GM19397 (cell line): ENCODE results near the gene RAB15.

Experiments used
- ATAC-seq: cut with Tn5 transposase; IDR thresholded peaks from one replicate; pipeline ENCODE4 v1.9.1; 2021; ENCODE audit warnings: mild to moderate bottlenecking, moderate library complexity; ENCODE audit not compliant: unreplicated experiment

RAB15 gene

DNA sequence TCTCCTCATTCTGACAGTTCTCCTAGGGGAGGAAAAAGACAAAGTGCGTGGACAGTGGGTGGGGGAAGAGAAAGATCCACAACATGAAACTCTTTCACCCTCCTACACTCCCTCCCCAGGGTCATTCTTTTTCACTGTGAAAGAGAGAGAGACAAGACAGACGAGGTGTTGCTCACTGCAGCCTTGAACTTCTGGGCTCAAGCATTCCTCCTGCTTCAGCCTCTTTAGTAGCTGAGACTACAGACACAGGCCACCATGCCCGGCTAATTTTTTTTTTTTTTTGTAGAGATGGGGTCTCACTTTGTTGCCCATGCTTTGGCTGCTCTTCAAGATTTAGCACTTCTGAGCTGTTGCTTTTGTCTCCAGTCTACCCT, 32.3 kb downstream of the RAB15 start:
- no peak for ATAC-seq

DNA sequence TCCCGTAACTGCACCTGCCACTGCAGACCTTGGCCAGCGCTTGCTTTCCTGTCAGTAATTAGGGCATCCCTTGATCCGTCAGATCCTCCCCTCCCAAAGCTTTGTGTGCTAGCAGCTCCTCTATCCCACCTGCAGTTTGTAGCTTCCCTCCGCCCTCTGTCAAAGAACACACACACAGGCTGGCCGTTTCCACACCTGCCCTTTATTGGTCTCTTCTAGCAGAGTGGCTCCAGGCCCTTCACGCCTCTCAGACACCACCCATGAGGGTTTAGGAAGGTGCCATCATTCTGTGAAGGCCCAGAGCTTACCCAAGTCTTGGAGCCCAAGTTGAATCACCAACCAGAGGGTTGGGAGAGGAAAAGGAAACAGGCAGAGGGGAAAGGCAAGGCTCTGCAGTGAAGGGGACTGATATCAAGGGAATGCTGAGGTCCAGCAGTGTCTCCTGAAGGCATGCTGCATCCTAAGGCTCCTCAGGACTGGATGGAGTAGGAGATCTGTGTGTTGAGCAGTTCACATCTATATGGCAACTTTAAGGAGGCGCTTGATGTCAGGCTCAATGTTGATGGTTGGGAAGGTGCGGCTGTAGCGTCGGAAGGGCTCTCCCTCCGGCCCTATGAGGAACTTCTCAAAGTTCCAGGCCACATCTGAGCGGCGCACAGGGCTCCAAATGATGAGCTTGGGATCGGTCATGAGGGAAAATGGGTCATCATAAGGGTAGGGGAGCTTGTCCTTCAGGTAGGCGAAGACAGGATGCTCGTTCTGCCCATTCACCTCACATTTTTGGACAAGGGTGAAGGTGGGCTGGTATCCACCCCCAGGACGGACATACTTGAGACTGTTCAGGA, 32.9 kb downstream of the RAB15 start:
- no peak for ATAC-seq

DNA sequence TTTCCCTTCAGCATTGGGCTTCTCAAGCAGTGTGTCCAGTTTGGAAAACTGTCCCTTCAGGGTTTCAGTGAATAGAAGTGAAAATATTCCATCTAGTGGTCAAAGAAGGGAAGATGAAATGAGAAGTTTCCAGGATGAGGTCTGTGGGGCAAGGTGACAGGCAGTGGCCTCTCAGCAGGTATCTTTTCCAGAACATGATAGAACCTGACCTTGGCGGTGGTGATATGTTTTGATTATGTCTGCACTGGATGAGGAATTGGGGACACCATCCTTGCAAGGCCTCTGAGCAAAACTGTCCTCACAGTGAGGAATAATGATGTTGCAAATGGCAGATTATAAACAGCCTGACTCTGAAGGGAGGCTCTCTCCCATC, 34.3 kb downstream of the RAB15 start:
- no peak for ATAC-seq

DNA sequence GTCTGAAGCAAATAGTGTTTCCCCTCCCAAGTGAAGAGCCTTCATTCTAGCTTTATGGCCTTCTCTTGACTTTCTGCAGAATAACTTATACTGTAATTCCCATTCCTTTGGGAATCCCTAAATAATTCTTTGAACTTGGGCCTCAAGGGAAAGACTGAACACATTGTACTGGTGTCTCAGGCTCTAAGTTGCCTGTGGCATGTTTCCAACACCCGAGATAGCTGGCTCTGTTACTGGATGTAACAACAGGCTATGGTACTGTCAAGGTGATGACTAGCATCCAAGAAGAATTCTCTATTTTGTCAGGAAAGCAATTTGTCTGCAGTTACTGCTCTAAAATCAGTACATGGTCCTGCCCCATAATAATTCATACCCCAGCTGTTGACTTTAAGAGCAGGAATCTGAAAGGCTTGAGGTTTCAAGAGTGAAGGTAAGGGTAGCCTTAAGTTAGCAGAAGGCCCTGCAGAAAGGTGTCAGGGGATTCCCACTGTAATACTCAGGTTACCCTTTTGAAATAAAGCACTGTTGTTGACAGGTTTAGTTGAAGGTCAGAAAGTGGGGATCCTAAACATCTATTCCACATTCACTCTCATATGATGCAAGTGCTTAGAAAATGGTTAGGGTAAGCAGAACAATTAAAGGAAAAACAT, 34.8 kb downstream of the RAB15 start:
- ATAC-seq: no peak

GRCh38 chr14:64935508-64935907, 36.6 kb downstream of the RAB15 start:
- no peak for ATAC-seq

DNA sequence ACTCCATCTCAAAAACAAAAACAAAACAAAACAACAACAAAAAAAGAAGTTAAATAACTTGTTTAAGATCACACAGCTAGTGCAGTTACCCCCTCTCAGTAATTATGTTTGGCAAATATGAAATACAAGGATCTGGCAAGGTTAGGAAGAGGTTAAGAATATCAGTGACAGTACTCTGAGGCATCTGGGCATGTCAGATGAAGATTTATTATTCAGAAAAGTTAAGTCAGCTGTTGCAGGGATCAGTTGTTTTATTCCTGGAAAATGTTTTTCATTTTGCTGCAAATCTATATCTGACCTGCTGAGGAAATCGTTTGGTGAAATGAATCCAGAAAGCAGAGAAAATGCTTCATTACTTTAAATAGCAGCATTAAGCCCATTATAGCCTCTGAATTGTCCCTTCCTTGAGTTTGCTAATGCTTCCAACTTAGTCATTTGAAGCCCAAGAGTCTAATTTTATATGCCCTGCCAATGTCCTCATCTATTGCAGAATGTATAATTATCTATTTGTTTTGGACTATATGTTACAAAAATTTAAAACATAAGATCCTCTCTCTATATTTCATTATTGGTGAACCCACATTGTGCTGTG, 37.7 kb downstream of the RAB15 start:
- no peak for ATAC-seq

DNA sequence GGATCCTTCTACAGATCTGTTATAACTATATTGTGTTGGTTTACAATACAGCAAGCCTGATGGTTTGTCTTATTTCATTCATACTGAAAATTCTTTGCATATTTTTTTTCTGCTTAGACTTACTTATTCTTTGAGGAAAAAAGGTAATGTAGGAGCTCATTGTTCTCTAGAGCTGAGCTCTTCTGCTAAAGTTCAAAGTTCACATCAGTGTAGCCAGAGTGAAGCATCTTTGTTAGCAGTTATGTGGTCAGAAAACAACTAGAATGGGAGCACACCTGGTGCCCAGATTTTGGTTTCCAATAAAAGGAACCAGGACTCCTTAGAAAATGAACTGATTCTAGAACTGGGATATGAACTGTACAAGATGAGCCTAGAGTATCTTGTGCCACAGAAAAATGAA, 39.9 kb downstream of the RAB15 start:
- ATAC-seq: no peak

DNA sequence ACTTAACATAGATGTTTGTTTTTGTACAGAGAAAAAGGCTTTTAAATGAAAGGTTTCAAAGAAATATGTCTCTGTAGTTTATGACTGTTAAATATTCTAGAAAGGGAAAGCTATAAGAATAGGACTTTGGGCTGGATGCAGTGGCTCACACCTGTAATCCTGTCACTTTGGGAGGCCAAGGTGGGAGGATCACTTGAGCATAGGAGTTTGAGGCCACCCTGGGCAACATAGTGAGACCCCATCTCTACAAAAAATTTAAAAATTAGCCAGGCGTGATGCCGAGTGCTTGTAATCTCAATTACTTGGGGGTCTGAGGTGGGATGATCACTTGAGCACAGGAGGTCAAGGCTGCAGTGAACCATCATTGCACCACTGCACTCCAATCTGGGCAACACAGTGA, 41.0 kb downstream of the RAB15 start:
- ATAC-seq: no peak

DNA sequence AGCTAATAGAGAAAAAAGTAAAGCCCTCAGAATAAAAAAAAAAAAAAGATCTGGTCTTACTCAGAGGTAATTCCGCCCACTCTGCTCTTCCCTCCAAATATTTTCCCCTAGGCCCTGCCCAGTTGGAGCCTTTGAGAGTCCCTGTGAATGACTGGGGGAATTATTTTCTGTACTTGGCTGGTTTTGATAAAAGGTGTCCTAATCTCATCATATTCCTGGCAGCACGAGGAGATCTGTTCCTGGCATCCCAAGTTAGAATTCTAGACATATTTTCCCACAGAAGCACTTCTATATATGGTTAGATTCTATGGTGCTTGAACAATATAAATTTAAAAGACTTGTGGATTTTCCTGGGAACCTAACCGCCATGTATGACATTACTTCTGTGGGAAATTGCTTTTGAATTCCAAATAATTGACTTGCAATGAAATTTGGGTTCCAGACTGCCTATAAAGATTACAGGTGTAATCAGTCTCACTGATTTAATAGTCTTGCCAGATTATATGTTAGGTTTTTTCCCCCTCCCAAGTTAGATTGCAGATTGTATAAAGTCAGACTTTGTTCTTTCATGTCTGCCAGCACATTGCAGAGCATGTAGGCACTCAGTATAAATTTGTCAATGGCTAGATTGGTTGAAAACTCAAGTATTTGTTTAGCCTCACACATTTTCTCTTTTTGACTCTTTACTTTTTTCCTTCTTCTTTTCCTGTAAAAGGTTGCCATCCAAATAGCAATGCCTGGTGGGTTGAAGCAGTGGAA, 41.9 kb downstream of the RAB15 start:
- ATAC-seq: no peak

- ATAC-seq: no peak
Observed at GRCh38 chr14:64929014-64929359, 43.1 kb downstream of the RAB15 start.

DNA sequence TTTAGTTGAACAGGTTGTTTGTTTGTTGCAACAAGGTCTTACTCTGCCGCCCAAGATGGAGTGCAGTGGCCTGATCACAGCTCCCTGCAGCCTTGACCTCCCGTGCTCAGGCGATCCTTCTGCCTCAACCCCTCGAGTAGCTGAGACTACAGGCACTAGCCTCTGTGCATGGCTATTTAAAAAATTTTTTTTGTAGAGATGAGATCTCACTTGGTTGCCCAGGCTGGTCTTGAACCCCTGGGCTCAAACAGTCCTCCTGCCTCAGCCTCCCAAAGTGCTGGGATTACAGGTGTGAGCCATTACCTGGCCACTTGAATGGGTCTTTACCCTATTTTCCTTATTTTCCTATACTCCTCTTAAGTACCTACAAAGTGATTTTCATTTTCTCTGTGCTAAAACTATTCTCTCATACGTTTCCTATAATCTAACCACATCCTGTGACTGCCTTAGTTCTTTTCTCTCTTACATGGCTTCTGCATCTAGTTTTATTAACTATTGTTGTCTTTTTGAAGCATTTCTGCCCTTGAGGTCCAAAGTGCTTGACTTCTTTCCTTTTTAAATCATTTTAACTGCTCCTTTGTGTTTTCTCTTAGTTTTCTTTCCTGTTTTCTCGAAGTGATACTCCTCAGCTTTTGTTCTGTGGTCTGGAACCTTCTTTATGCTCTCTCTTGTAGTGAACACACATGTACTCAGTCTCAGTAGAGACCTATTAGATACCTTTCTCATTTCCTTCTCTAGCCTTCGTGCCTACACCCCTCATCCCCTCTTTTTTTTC, 43.7 kb downstream of the RAB15 start:
- ATAC-seq: peak; percentile 67

- no peak for ATAC-seq
Observed at GRCh38 chr14:64927031-64927430, 45.1 kb downstream of the RAB15 start.

- no peak for ATAC-seq
Observed at GRCh38 chr14:64926398-64926995, 45.6 kb downstream of the RAB15 start.

GRCh38 chr14:64923015-64923414, 49.1 kb downstream of the RAB15 start:
- ATAC-seq: no peak

DNA sequence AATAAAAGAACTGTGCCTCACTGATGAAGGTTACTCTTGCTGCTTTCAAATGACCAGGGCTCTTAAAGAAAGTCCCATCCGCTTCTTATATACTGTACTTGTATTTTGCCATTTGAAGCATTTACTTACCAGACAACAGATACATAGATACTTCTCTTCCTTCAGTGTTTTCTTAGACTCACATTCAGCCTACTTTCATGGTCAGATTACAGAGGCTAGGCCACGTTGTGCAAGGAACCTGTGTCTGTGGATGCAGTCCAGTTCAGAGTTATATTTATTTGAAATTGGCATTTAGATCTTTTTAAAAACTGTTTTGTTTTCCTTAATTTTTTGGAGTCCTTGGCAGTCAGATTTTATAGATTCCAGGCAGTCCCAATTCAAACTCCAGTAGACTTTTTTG, 51.7 kb downstream of the RAB15 start:
- no peak for ATAC-seq

GRCh38 chr14:64919618-64920017, 52.5 kb downstream of the RAB15 start:
- ATAC-seq: no peak

GRCh38 chr14:64919215-64919614, 52.9 kb downstream of the RAB15 start:
- ATAC-seq: no peak

DNA sequence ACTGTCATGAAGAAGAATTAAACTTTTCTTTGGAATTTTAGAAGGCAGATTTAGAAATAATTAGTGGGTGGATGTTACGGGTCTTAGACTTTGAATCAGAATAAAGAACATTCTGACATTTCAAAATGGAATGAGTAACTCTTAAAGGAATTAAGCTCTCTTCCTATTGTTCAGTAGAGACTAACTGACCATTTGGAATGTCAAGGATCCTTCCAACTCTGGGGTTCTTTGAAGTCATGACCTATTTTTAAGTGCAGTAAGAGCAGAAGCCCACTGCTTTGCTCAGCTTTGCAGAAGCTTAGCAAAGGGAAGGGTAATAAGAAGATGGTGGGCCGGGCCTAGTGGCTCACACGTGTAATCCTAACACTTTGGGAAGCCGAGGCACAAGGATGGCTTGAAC, 53.9 kb downstream of the RAB15 start:
- no peak for ATAC-seq

- no peak for ATAC-seq
Observed at GRCh38 chr14:64915797-64916196, 56.3 kb downstream of the RAB15 start.

GRCh38 chr14:64915029-64915424, 57.1 kb downstream of the RAB15 start:
- no peak for ATAC-seq
